Fibroblast of lung (primary cell): ENCODE results near the gene NUBP1.

Experiments
- CTCF ChIP-seq, 2 donors: IDR thresholded peaks in 1 of 2; conservative IDR thresholded peaks in 1 of 2; 1 replicate in 1 of 2; 2 replicates in 1 of 2; pipeline ENCODE4 v1.5.1; 2011 to 2012; ENCODE audit warnings: low read length in 2 of 2, control low read depth in 1 of 2, inconsistent platforms in 1 of 2, low read depth in 1 of 2, mild to moderate bottlenecking in 1 of 2
- EZH2 ChIP-seq: IDR thresholded peaks from 2 replicates; pipeline ENCODE4 v1.5.1; 2012; ENCODE audit warnings: low read length, control low read depth, mild to moderate bottlenecking; ENCODE audit errors: missing control alignments

GRCh38 chr16:10743227-10743609 is 424 bp upstream of the NUBP1 start:
- TF ChIP-seq CTCF (conservative IDR thresholded peaks at IDR 0.05 in 1 of 2, IDR thresholded peaks at IDR 0.05 in 1 of 2; ENCODE audit: low read depth in 1 of 2, low read length in 2 of 2), result no peak
- no peak for TF ChIP-seq EZH2
